Measurements from ENCODE around the gene C6orf136. TPM values are rescaled to one million over a fixed set of nuclear protein-coding genes. Genes with fewer than 3 reads are reported as not detected.

C6orf136 gene
- total and polyA plus RNA-seq, 9 of the 15 experiments (the other 6 are each of a cell fraction or from before 2014, with no cell fraction given): 14.1 to 63.1 (median 18.4) TPM

DNA sequence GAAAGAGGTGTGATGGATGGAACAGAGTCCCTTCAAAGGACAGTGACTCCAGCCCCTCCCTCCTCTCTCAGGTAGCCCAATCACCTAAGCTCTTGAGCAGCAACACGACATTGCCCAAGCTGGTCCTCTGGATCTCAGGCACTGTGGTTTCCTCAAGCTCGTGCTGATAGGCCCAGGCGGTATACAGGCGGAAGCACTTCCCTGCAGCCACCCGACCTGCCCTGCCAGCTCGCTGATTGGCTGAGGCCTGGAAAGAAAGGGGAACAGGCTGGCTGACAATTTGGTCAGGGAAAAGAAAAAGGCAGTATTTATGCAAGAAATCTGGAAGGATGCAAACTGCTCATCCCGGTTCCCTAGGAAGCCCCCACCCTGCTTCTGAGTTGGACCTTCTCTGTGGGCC, 9.6 kb downstream of the C6orf136 start (continued):
- TF ChIP-seq ZBED1 (IDR thresholded peaks at IDR 0.05): no peak

DNA sequence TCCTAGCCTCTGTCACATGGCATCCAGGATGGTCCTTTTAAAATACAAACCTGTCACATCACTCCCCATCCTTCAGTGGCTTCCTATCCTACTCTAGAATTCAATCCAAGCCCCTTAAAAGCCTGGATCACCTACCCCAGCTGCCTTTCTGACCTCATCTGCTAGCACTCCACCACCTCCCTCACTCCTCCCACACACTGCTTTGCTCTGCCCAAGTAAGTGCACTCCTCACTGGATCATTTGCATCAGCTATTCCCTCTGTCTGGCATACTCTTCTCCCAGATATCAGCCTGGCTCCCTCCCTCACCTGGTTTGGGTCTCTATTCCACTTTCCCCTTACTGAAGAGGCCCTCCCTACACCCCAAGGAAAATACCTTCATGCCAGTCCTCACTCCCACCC, 10.5 kb downstream of the C6orf136 start:
- no peaks in the 10 kb centered on the region; a peak in 1 of 5 replicates for H3K4me1 ChIP-seq (replicated peaks in 1 of 2; ENCODE audit: control insufficient read depth in 2 of 2, insufficient read depth in 2 of 2, low read length in 2 of 2)
- no peak for DNase-seq (ENCODE audit: extremely low read depth in 1 of 4, low spot score in 3 of 4)
- TF ChIP-seq ZNF512 (tag; IDR thresholded peaks at IDR 0.05) (no peak), XRCC3 (IDR thresholded peaks at IDR 0.05) (no peak), ZNF143 (CRISPR knock-in tag; IDR thresholded peaks at IDR 0.05) (no peak), ARNT (IDR thresholded peaks at IDR 0.05) (no peak), HMBOX1 (IDR thresholded peaks at IDR 0.05) (no peak), ZNF592 (IDR thresholded peaks at IDR 0.05) (no peak), ZNF699 (CRISPR knock-in tag; IDR thresholded peaks at IDR 0.05; ENCODE audit: insufficient replicate concordance) (no peak), RBM15 (IDR thresholded peaks at IDR 0.05; ENCODE audit: insufficient read depth, low read length) (no peak), CREB5 (CRISPR knock-in tag; IDR thresholded peaks at IDR 0.05) (no peak), POLR2AphosphoS2 (IDR thresholded peaks at IDR 0.05; ENCODE audit: low read length) (no peak), GTF2A2 (tag; IDR thresholded peaks at IDR 0.05) (no peak)
- TF ChIP-seq, protein P1, sequence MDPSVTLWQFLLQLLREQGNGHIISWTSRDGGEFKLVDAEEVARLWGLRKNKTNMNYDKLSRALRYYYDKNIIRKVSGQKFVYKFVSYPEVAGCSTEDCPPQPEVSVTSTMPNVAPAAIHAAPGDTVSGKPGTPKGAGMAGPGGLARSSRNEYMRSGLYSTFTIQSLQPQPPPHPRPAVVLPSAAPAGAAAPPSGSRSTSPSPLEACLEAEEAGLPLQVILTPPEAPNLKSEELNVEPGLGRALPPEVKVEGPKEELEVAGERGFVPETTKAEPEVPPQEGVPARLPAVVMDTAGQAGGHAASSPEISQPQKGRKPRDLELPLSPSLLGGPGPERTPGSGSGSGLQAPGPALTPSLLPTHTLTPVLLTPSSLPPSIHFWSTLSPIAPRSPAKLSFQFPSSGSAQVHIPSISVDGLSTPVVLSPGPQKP (CRISPR knock-in tag; IDR thresholded peaks at IDR 0.05): no peak

More for the DNA sequence above, 10.5 kb downstream of the C6orf136 start:
- Histone ChIP-seq H3K4me3 (no peak overlapping the region), H3K27ac (ENCODE audit: extremely low read depth, low read depth, low read length) (no peak overlapping the region), H3K4me2 (ENCODE audit: insufficient read depth, low read length) (no peak overlapping the region), H2AFZ (ENCODE audit: low read depth, low read length) (no peak overlapping the region), H3K27me3 (ENCODE audit: control insufficient read depth in 2 of 2, insufficient read depth in 2 of 2, low read length in 2 of 2) (no peaks in the 10 kb centered on the region), H4K20me1 (replicated peaks; ENCODE audit: control insufficient read depth, insufficient read depth, low read length) (no peaks in the 10 kb centered on the region), H3K9ac (ENCODE audit: insufficient read depth in 1 of 2, low read depth in 2 of 2, low read length in 2 of 2) (no peak overlapping the region), H3K36me3 (ENCODE audit: control insufficient read depth, insufficient read depth, low read length) (peaks cover 87% of the 10 kb centered on the region), H3K9me1 (ENCODE audit: control insufficient read depth, insufficient read depth, low read length) (no peaks in the 10 kb centered on the region), H3K79me2 (ENCODE audit: control insufficient read depth, insufficient read depth, low read length) (no peaks in the 10 kb centered on the region), H3K9me3 (replicated peaks; ENCODE audit: control insufficient read depth, insufficient read depth, low read depth, low read length) (no peaks in the 10 kb centered on the region)
- POLR2A ChIA-PET: interaction anchor here (1.2 to 2.5 kb wide), 5 partner anchors 10 to 43 kb away, joined by 4 to 9 read pairs (median 5); partner anchors contain the start of genes C6orf136 and MRPS18B
- intact Hi-C loops (cut with micrococcal nuclease): no loop called here
- FAIRE-seq: no peak
- BruUV-seq (replicated peaks): no TSS peak
- in situ Hi-C loops (cut with MboI): no loop called here
- CTCF ChIA-PET (ENCODE audit: low intra/inter-chr PET ratio): no interaction called here
- no peak for ATAC-seq

Data from K562 (cell line).